Caco-2 (cell line): ENCODE results near the gene DLX1. TPM values are rescaled to one million over a fixed set of nuclear protein-coding genes. Genes with fewer than 3 reads are reported as not detected.

ENCODE experiments used
- BruUV-seq: library from RNA; stranded (reverse); fragments of 400-500 nt; replicated peaks from 2 replicates; lab custom pipeline; 2021; lab: Mats Ljungman, UMichigan
- CTCF ChIA-PET: fragments of 300-600 bp; sonication (Branson Sonifier 250); formaldehyde crosslinking; loops from one replicate; lab custom pipeline; 2022; ENCODE audit warnings: antibody characterized with exemption; lab: Charles Lee
- POLR2A ChIA-PET: fragments of 300-600 bp; sonication (Branson Sonifier 250); formaldehyde crosslinking; loops from one replicate; lab custom pipeline; 2022; ENCODE audit warnings: antibody characterized with exemption; lab: Charles Lee
- DNase-seq, 2 experiments: peaks; one replicate each; pipeline versions ENCODE4 v3.0.0 to v3.0.0-alpha.2; 2020 to 2022
- H3K27me3 ChIP-seq: replicated peaks from 2 replicates; pipeline ENCODE4 v1.6.0; 2011; ENCODE audit warnings: low read length; ENCODE audit not compliant: control insufficient read depth, insufficient read depth
- H3K36me3 ChIP-seq: 2 replicates; pipeline ENCODE4 v1.5.1; 2011; ENCODE audit warnings: low read length; ENCODE audit not compliant: control insufficient read depth, insufficient read depth
- H3K4me1 ChIP-seq: fragments of 250-450 bp; sonication (Bioruptor Pico); 2 replicates; pipeline ENCODE4 v1.5.1; 2020; ENCODE audit warnings: mild to moderate bottlenecking
- H3K4me3 ChIP-seq: 2 replicates; pipeline ENCODE4 v1.5.1; 2011; ENCODE audit warnings: low read depth, mild to moderate bottlenecking, control low read depth, low read length
- H3K9me3 ChIP-seq: fragments of 250-450 bp; sonication (Bioruptor Pico); 2 replicates; pipeline ENCODE4 v1.5.1; 2020; ENCODE audit warnings: mild to moderate bottlenecking, moderate library complexity
- H3K27ac Mint-ChIP-seq: one replicate; pipeline ENCODE4 v1.8.0; 2022; ENCODE audit warnings: mixed read lengths; ENCODE audit not compliant: unreplicated experiment
- H3K27me3 Mint-ChIP-seq: one replicate; pipeline ENCODE4 v1.8.0; 2022; ENCODE audit warnings: mixed read lengths; ENCODE audit not compliant: insufficient read depth, unreplicated experiment
- H3K36me3 Mint-ChIP-seq: one replicate; pipeline ENCODE4 v1.8.0; 2022; ENCODE audit warnings: mild to moderate bottlenecking, mixed read lengths; ENCODE audit not compliant: insufficient read depth, unreplicated experiment
- H3K4me1 Mint-ChIP-seq: one replicate; pipeline ENCODE4 v1.8.0; 2022; ENCODE audit warnings: low read depth, mixed read lengths; ENCODE audit not compliant: unreplicated experiment
- H3K4me3 Mint-ChIP-seq: one replicate; pipeline ENCODE4 v1.8.0; 2022; ENCODE audit warnings: mild to moderate bottlenecking, moderate library complexity, mixed read lengths; ENCODE audit not compliant: unreplicated experiment
- H3K9me3 Mint-ChIP-seq: one replicate; pipeline ENCODE4 v1.8.0; 2022; ENCODE audit warnings: mixed read lengths; ENCODE audit not compliant: unreplicated experiment
- CTCF ChIP-seq, 2 experiments: fragments of 200-600 bp in 1 of 2; IDR thresholded peaks; 1 replicate in 1 of 2; 2 replicates in 1 of 2; pipeline versions ENCODE4 v1.5.1 to v1.8.0; 2011 to 2022; ENCODE audit warnings: antibody characterized with exemption in 1 of 2, control low read depth in 1 of 2, inconsistent platforms in 1 of 2, low read depth in 1 of 2, low read length in 1 of 2, mild to moderate bottlenecking in 1 of 2, moderate library complexity in 1 of 2; ENCODE audit not compliant: insufficient read depth in 1 of 2, severe bottlenecking in 1 of 2, unreplicated experiment in 1 of 2
- intact Hi-C: fragments of 100-400 bp; cut with micrococcal nuclease; formaldehyde crosslinking; loops from one replicate; pipeline ENCODE4 v1.10.0; 2022; ENCODE audit not compliant: unreplicated experiment
- total RNA-seq: library from RNA; stranded (reverse); gene quantifications from 2 replicates; pipeline ENCODE4 v1.2.3, GENCODE V29; 2022

Gene DLX1
- total RNA-seq, 1 experiment from 2014 or later = 1.2 TPM

- Histone ChIP-seq H3K4me1 (0 out of 2 replicates have a peak, but pooled peaks cover 6% of the 10 kb centered on the region), H3K9me3 (no peaks in the 10 kb centered on the region), H3K27me3 (no peaks in the 10 kb centered on the region), H3K4me3 (no peak overlapping the region), H3K36me3 (no peaks in the 10 kb centered on the region)
- Mint-ChIP-seq H3K4me1 (no peaks in the 10 kb centered on the region), H3K27ac (no peak overlapping the region), H3K36me3 (no peaks in the 10 kb centered on the region), H3K27me3 (no peaks in the 10 kb centered on the region), H3K9me3 (no peaks in the 10 kb centered on the region), H3K4me3 (no peak overlapping the region)
- CTCF ChIA-PET = no interaction called here
- no peak for DNase-seq
- TF ChIP-seq CTCF (IDR thresholded peaks at IDR 0.05; ENCODE audit: insufficient read depth in 1 of 2, low read depth in 1 of 2, low read length in 1 of 2, severe bottlenecking in 1 of 2, unreplicated experiment in 1 of 2) = no peak
- POLR2A ChIA-PET = no interaction called here
- intact Hi-C loops = no loop called here
- BruUV-seq = no TSS peak
These were observed 36.5 kb upstream of the DLX1 start for GRCh38 chr2:172048508-172049503.

GRCh38 chr2:172049567-172050120 is 35.7 kb upstream of the DLX1 start:
- no peaks in the 10 kb centered on the region for H3K27me3 ChIP-seq
- intact Hi-C loops = no loop called here
- ChIA-PET POLR2A (no interaction called here), CTCF (no interaction called here)
- H3K9me3 ChIP-seq = no peaks in the 10 kb centered on the region
- no peak overlapping the region for H3K27ac Mint-ChIP-seq
- 0 out of 2 replicates have a peak, but pooled peaks cover 6% of the 10 kb centered on the region for H3K4me1 ChIP-seq
- H3K4me3 Mint-ChIP-seq = no peak overlapping the region
- no peaks in the 10 kb centered on the region for H3K4me1 Mint-ChIP-seq
- no peak overlapping the region for H3K4me3 ChIP-seq
- no peak for DNase-seq
- TF ChIP-seq CTCF (IDR thresholded peaks at IDR 0.05; ENCODE audit: insufficient read depth in 1 of 2, low read depth in 1 of 2, low read length in 1 of 2, severe bottlenecking in 1 of 2, unreplicated experiment in 1 of 2) = no peak
- no peaks in the 10 kb centered on the region for H3K9me3 Mint-ChIP-seq
- no peaks in the 10 kb centered on the region for H3K36me3 ChIP-seq
- H3K36me3 Mint-ChIP-seq = no peaks in the 10 kb centered on the region
- no peaks in the 10 kb centered on the region for H3K27me3 Mint-ChIP-seq
- no TSS peak for BruUV-seq

- ChIA-PET CTCF (no interaction called here), POLR2A (no interaction called here)
- intact Hi-C loops = no loop called here
- Histone ChIP-seq H3K36me3 (no peaks in the 10 kb centered on the region), H3K27me3 (no peaks in the 10 kb centered on the region), H3K9me3 (no peaks in the 10 kb centered on the region), H3K4me1 (0 out of 2 replicates have a peak, but pooled peaks cover 6% of the 10 kb centered on the region), H3K4me3 (no peak overlapping the region)
- BruUV-seq = no TSS peak
- H3K9me3 Mint-ChIP-seq = no peaks in the 10 kb centered on the region
- TF ChIP-seq CTCF (IDR thresholded peaks at IDR 0.05; ENCODE audit: insufficient read depth in 1 of 2, low read depth in 1 of 2, low read length in 1 of 2, severe bottlenecking in 1 of 2, unreplicated experiment in 1 of 2) = no peak
- no peaks in the 10 kb centered on the region for H3K4me1 Mint-ChIP-seq
- no peak for DNase-seq
- H3K27ac Mint-ChIP-seq = no peak overlapping the region
- no peaks in the 10 kb centered on the region for H3K27me3 Mint-ChIP-seq
- H3K4me3 Mint-ChIP-seq = no peak overlapping the region
- no peaks in the 10 kb centered on the region for H3K36me3 Mint-ChIP-seq
These were observed 34.7 kb upstream of the DLX1 start for GRCh38 chr2:172050479-172051125.
